Measurements from ENCODE around the gene UNC5B. TPM values are rescaled to one million over a fixed set of nuclear protein-coding genes. Genes with fewer than 3 reads are reported as not detected.

The UNC5B gene
- total RNA-seq, 1 experiment from 2014 or later, result 22.0 TPM

- TF ChIP-seq REST (IDR thresholded peaks at IDR 0.05; ENCODE audit: low read depth), result no peak
- no peak for TF ChIP-seq ELF1 (IDR thresholded peaks at IDR 0.05; ENCODE audit: borderline replicate concordance, low read depth)
Observed at GRCh38 chr10:71285180-71285545, 72.8 kb downstream of the UNC5B start (continued).

- Histone ChIP-seq H3K4me1 (ENCODE audit: control insufficient read depth in 1 of 2, insufficient read depth in 2 of 2, low read length in 2 of 2) (no peaks in the 10 kb centered on the region), H3K9ac (ENCODE audit: low read length) (no peak overlapping the region), H3K4me3 (replicated peaks in 1 of 2; ENCODE audit: low read depth in 1 of 2, low read length in 2 of 2) (no peak overlapping the region), H3K9me3 (ENCODE audit: control insufficient read depth in 1 of 2, insufficient read depth in 1 of 2, low read depth in 1 of 2, low read length in 2 of 2) (no peaks in the 10 kb centered on the region), H3K27ac (ENCODE audit: low read depth, low read length) (no peak overlapping the region), H3K9me2 (ENCODE audit: insufficient read depth) (no peaks in the 10 kb centered on the region), H4K20me1 (ENCODE audit: insufficient read depth) (no peaks in the 10 kb centered on the region), H2AFZ (ENCODE audit: low read depth, low read length, poor library complexity, severe bottlenecking) (no peak overlapping the region), H3K36me3 (ENCODE audit: control insufficient read depth in 1 of 2, insufficient read depth in 2 of 2, low read length in 2 of 2) (peaks cover 0 to 6% of the 10 kb centered on the region in 2 experiments; a peak in 1 of 4 replicates), H3K27me3 (ENCODE audit: insufficient read depth, low read length) (no peaks in the 10 kb centered on the region), H3K79me2 (ENCODE audit: insufficient read depth, low read length) (no peaks in the 10 kb centered on the region), H3K4me2 (ENCODE audit: low read length) (no peak overlapping the region)
- RAD21 ChIA-PET (ENCODE audit: low non-redundant PET in 1 of 2, low total read pairs in 2 of 2, uncharacterized antibody in 2 of 2, unreplicated experiment in 2 of 2), result interaction anchor here in 1 of 2 experiments (1.0 kb wide), 1 partner anchor 384 kb away, joined by 3 read pairs; no protein-coding TSS in a partner anchor
- POLR2A ChIA-PET, result no interaction called here
- CTCF ChIA-PET, result interaction anchor here (1.3 kb wide), 1 partner anchor 17 kb away, joined by 3 read pairs; no protein-coding TSS in a partner anchor
- intact Hi-C loops (cut with micrococcal nuclease), result loop anchor here (1.0 to 2.0 kb wide), 2 partner anchors 361 to 383 kb away; no protein-coding TSS in a partner anchor
- no TSS peak for BruUV-seq (replicated peaks)
- ATAC-seq (no peak), DNase-seq (ENCODE audit: low read depth, low spot score) (no peak)
- TF ChIP-seq TCF7L2 (IDR thresholded peaks at IDR 0.05; ENCODE audit: borderline replicate concordance, extremely low read depth, insufficient read depth, insufficient read length), result no peak
- no peak for TF ChIP-seq CBX3 (IDR thresholded peaks at IDR 0.05; ENCODE audit: low read depth)
- TF ChIP-seq POLR2AphosphoS5 (IDR thresholded peaks at IDR 0.05; ENCODE audit: low read depth, low read length), result no peak
- no peak for TF ChIP-seq EZH2phosphoT487 (IDR thresholded peaks at IDR 0.05; ENCODE audit: borderline replicate concordance)
- TF ChIP-seq ELF1 (IDR thresholded peaks at IDR 0.05; ENCODE audit: borderline replicate concordance, low read depth), result no peak
- TF ChIP-seq SRF (IDR thresholded peaks at IDR 0.05; ENCODE audit: low read depth), result no peak
- TF ChIP-seq REST (IDR thresholded peaks at IDR 0.05; ENCODE audit: low read depth), result no peak
- no peak for TF ChIP-seq EGR1 (IDR thresholded peaks at IDR 0.05; ENCODE audit: low read depth)
- TF ChIP-seq YY1 (IDR thresholded peaks at IDR 0.05; ENCODE audit: extremely low read depth, insufficient replicate concordance, low read depth, low read length), result no peak
- no peak for TF ChIP-seq SP1 (IDR thresholded peaks at IDR 0.05; ENCODE audit: low read depth)
- no peak for TF ChIP-seq RAD21 (IDR thresholded peaks at IDR 0.05; ENCODE audit: low read depth)
- TF ChIP-seq JUND (IDR thresholded peaks at IDR 0.05), result no peak
- no peak for TF ChIP-seq ZFX (IDR thresholded peaks at IDR 0.05)
- TF ChIP-seq MAX (IDR thresholded peaks at IDR 0.05), result no peak
- no peak for TF ChIP-seq ATF3 (IDR thresholded peaks at IDR 0.05)
- no peak for TF ChIP-seq ZBTB33 (IDR thresholded peaks at IDR 0.05; ENCODE audit: extremely low read depth, insufficient replicate concordance, low read length)
Observed at GRCh38 chr10:71285986-71286385, 73.6 kb downstream of the UNC5B start.

Measured in HCT116 (cell line).